ENCODE results near the gene PCDHGA3. TPM values are rescaled to one million over a fixed set of nuclear protein-coding genes. Genes with fewer than 3 reads are reported as not detected.
A peak's percentile ranks its signal among the peaks of the same experiment; 100 is the strongest.
"Not testable (repeated sequence)": the region's sequence is repeated elsewhere in the genome, so short reads cannot be mapped to it uniquely, and the experiment has no call there.

PCDHGA3 gene
- total RNA-seq, 1 donor from 2014 or later: 1.7 TPM

- TF ChIP-seq CTCF (IDR thresholded peaks at IDR 0.05): no peak
- H3K4me3 ChIP-seq: peak overlapping the region; percentile 21
- H3K27ac ChIP-seq: no peak overlapping the region
- H3K9me3 ChIP-seq: peaks cover 19% of the 10 kb centered on the region
- DNase-seq: no peak
- peaks cover 6% of the 10 kb centered on the region for H3K27me3 ChIP-seq
- intact Hi-C loops (cut with DNase I): no loop called here
- no peaks in the 10 kb centered on the region for H3K4me1 ChIP-seq
- no peaks in the 10 kb centered on the region for H3K36me3 ChIP-seq
- ATAC-seq: no peak
Measured at GRCh38 chr5:141343953-141344463, 379 bp downstream of the PCDHGA3 start.

- DNase-seq: no peak
- Histone ChIP-seq H3K27me3 (peaks cover 10% of the 10 kb centered on the region), H3K4me1 (no peaks in the 10 kb centered on the region), H3K4me3 (no peak overlapping the region), H3K36me3 (no peaks in the 10 kb centered on the region), H3K9me3 (peaks cover 13% of the 10 kb centered on the region), H3K27ac (no peak overlapping the region)
- no peak for ATAC-seq
- TF ChIP-seq CTCF (IDR thresholded peaks at IDR 0.05): no peak
- intact Hi-C loops (cut with DNase I): no loop called here
Measured at GRCh38 chr5:141345327-141345726, 1.7 kb downstream of the PCDHGA3 start.

GRCh38 chr5:141346017-141346416 lies 2.4 kb downstream of the PCDHGA3 start:
- peaks cover 10% of the 10 kb centered on the region for H3K27me3 ChIP-seq
- ATAC-seq; H3K4me3 ChIP-seq; H3K36me3 ChIP-seq; DNase-seq; intact Hi-C loops (cut with DNase I); H3K4me1 ChIP-seq; H3K27ac ChIP-seq: not testable (repeated sequence)
- peaks cover 18% of the 10 kb centered on the region for H3K9me3 ChIP-seq

- no peak within 1 kb of the TSS for H3K4me3 ChIP-seq
- peak; percentile 71 for ATAC-seq
Measured at GRCh38 chr5:141349917-141350619, 6.4 kb downstream of the PCDHGA3 start, which contains the start of gene PCDHGB1. TSS of gene PCDHGB1 (plus strand) at chr5:141350099. CDS start at chr5:141350261, 162 bp downstream.

GRCh38 chr5:141351591-141351990 lies 8.0 kb downstream of the PCDHGA3 start:
- intact Hi-C loops (cut with DNase I): no loop called here
- Histone ChIP-seq H3K9me3 (peaks cover 17% of the 10 kb centered on the region), H3K27ac (no peak overlapping the region), H3K4me1 (no peaks in the 10 kb centered on the region), H3K36me3 (no peaks in the 10 kb centered on the region), H3K4me3 (no peak overlapping the region), H3K27me3 (peaks cover 5% of the 10 kb centered on the region)
- TF ChIP-seq CTCF (IDR thresholded peaks at IDR 0.05): no peak
- DNase-seq: no peak
- ATAC-seq: no peak

More at GRCh38 chr5:141349917-141350619, 6.4 kb downstream of the PCDHGA3 start, which contains the start of gene PCDHGB1:
- TF ChIP-seq CTCF (IDR thresholded peaks at IDR 0.05): peak; percentile 37
- Histone ChIP-seq H3K27me3 (peaks cover 5% of the 10 kb centered on the region), H3K27ac (no peak within 1 kb of the TSS), H3K36me3 (no peaks in the 10 kb centered on the region), H3K4me1 (no peaks in the 10 kb centered on the region), H3K9me3 (peaks cover 12% of the 10 kb centered on the region)
- DNase-seq: no peak
- intact Hi-C loops (cut with DNase I): no loop called here

GRCh38 chr5:141354900-141355469 lies 11.4 kb downstream of the PCDHGA3 start, which contains the start of gene PCDHGA4:
TSS of gene PCDHGA4 (plus strand) at chr5:141355021. CDS start at chr5:141355108, 87 bp downstream.
- DNase-seq: no peak
- Histone ChIP-seq H3K4me3 (peak within 1 kb of the TSS; percentile 40), H3K4me1 (no peaks in the 10 kb centered on the region), H3K9me3 (peaks cover 28% of the 10 kb centered on the region), H3K27me3 (peaks cover 5% of the 10 kb centered on the region), H3K36me3 (no peaks in the 10 kb centered on the region), H3K27ac (no peak within 1 kb of the TSS)
- TF ChIP-seq CTCF (IDR thresholded peaks at IDR 0.05): peak; percentile 45
- intact Hi-C loops (cut with DNase I): no loop called here
- no peak for ATAC-seq
